ENCODE data around the gene TSPAN6. TPM values are rescaled to one million over a fixed set of nuclear protein-coding genes. Genes with fewer than 3 reads are reported as not detected.

The TSPAN6 gene
- total and polyA plus RNA-seq, 12 donors = 12.5 to 70.4 (median 26.2) TPM

- Histone ChIP-seq H3K36me3 (replicated peaks in 1 of 2) (no peaks in the 10 kb centered on the region), H3K9me3 (replicated peaks in 1 of 3) (no peaks in the 10 kb centered on the region), H3K27me3 (peaks cover 4% of the 10 kb centered on the region), H3K4me1 (replicated peaks in 1 of 2) (no peaks in the 10 kb centered on the region), H3K27ac (no peak overlapping the region), H3K4me3 (no peak overlapping the region)
- 68 to 81% (median 73%) methylated on average over 5 of the region's 5 CpGs for WGBS, 4 donors
- no peak for TF ChIP-seq CTCF (IDR thresholded peaks at IDR 0.05)
- TF ChIP-seq POLR2A (IDR thresholded peaks at IDR 0.05) = no peak
- no peak for DNase-seq
- intact Hi-C loops (cut with DNase I) = no loop called here
These were observed 24.7 kb downstream of the TSPAN6 start for GRCh38 chrX:100611951-100612350.

GRCh38 chrX:100609591-100609990, 27.0 kb downstream of the TSPAN6 start:
- H3K27me3 ChIP-seq = peaks cover 5% of the 10 kb centered on the region
- no peak overlapping the region for H3K4me3 ChIP-seq
- no peaks in the 10 kb centered on the region for H3K36me3 ChIP-seq (replicated peaks in 1 of 2)
- H3K4me1 ChIP-seq (replicated peaks in 1 of 2) = no peaks in the 10 kb centered on the region
- intact Hi-C loops (cut with DNase I) = no loop called here
- no peak overlapping the region for H3K27ac ChIP-seq
- no peak for TF ChIP-seq POLR2A (IDR thresholded peaks at IDR 0.05)
- no peaks in the 10 kb centered on the region for H3K9me3 ChIP-seq (replicated peaks in 1 of 3)
- no peak for DNase-seq
- WGBS, 4 donors = 8 to 55% (median 28%) methylated on average over 1 of the region's 1 CpG

GRCh38 chrX:100606753-100607152, 29.9 kb downstream of the TSPAN6 start:
- Histone ChIP-seq H3K36me3 (replicated peaks in 1 of 2) (no peaks in the 10 kb centered on the region), H3K4me1 (replicated peaks in 1 of 2) (no peaks in the 10 kb centered on the region), H3K27ac (no peak overlapping the region), H3K9me3 (replicated peaks in 1 of 3) (no peaks in the 10 kb centered on the region), H3K27me3 (peaks cover 5% of the 10 kb centered on the region), H3K4me3 (no peak overlapping the region)
- WGBS, 4 donors = 56 to 77% (median 66%) methylated on average over 1 of the region's 1 CpG
- TF ChIP-seq POLR2A (IDR thresholded peaks at IDR 0.05) = no peak
- no peak for TF ChIP-seq CTCF (IDR thresholded peaks at IDR 0.05)
- intact Hi-C loops (cut with DNase I) = no loop called here
- no peak for DNase-seq

- H3K36me3 ChIP-seq (replicated peaks in 1 of 2) = no peaks in the 10 kb centered on the region
- intact Hi-C loops (cut with DNase I) = no loop called here
- H3K4me3 ChIP-seq = no peak overlapping the region
- H3K4me1 ChIP-seq (replicated peaks in 1 of 2) = no peaks in the 10 kb centered on the region
- no peak overlapping the region for H3K27ac ChIP-seq
- TF ChIP-seq POLR2A (IDR thresholded peaks at IDR 0.05) = no peak
- TF ChIP-seq CTCF (IDR thresholded peaks at IDR 0.05) = no peak
- no peak for DNase-seq
- no peaks in the 10 kb centered on the region for H3K9me3 ChIP-seq (replicated peaks in 1 of 3)
- 36 to 46% (median 39%) methylated on average over 1 of the region's 1 CpG for WGBS, 4 donors
- peaks cover 5% of the 10 kb centered on the region for H3K27me3 ChIP-seq
These were observed 35.8 kb downstream of the TSPAN6 start for GRCh38 chrX:100600758-100601157.

- intact Hi-C loops (cut with DNase I) = no loop called here
These were observed 36.3 kb downstream of the TSPAN6 start for GRCh38 chrX:100600340-100600739.

More at GRCh38 chrX:100600340-100600739, 36.3 kb downstream of the TSPAN6 start:
- H3K4me3 ChIP-seq = no peak overlapping the region
- H3K36me3 ChIP-seq (replicated peaks in 1 of 2) = no peaks in the 10 kb centered on the region
- no peaks in the 10 kb centered on the region for H3K4me1 ChIP-seq (replicated peaks in 1 of 2)
- TF ChIP-seq CTCF (IDR thresholded peaks at IDR 0.05) = no peak
- no peak for TF ChIP-seq POLR2A (IDR thresholded peaks at IDR 0.05)
- peaks cover 2% of the 10 kb centered on the region for H3K27me3 ChIP-seq
- H3K9me3 ChIP-seq (replicated peaks in 1 of 3) = no peaks in the 10 kb centered on the region
- no peak for DNase-seq
- H3K27ac ChIP-seq = no peak overlapping the region

Measured in adrenal gland (tissue), 12 donors.